SK-N-SH (cell line): Measurements from ENCODE around the gene GASK1A. TPM values are rescaled to one million over a fixed set of nuclear protein-coding genes. Genes with fewer than 3 reads are reported as not detected.

Source experiments
- CTCF ChIA-PET: fragments of 300-600, 350-600 bp; formaldehyde crosslinking; extraction: SDS; loops from one replicate; lab custom pipeline; 2021; lab: Yijun Ruan, JAX
- POLR2A ChIA-PET: fragments of 350-600 bp; sonication (Branson Sonifier 250); formaldehyde crosslinking; extraction: SDS; loops from one replicate; lab custom pipeline; 2020; ENCODE audit warnings: antibody characterized with exemption, inconsistent platforms; lab: Yijun Ruan, JAX
- DNase-seq: peaks from one replicate; pipeline ENCODE4 v3.0.0; 2012
- H2AFZ ChIP-seq: fragments of 200-600 bp; sonication (generic); 2 replicates; pipeline ENCODE4 v1.8.1; 2016; ENCODE audit warnings: antibody characterized with exemption, mild to moderate bottlenecking, low read depth
- H3F3A ChIP-seq: fragments of 200-600 bp; sonication (generic); replicated peaks from 2 replicates; pipeline ENCODE3; 2016; ENCODE audit warnings: antibody characterized with exemption, mild to moderate bottlenecking; ENCODE audit not compliant: insufficient read depth
- H3K27ac ChIP-seq, 2 experiments: fragments of 200-500 bp in 1 of 2; fragments of 200-600 bp in 1 of 2; sonication (Bioruptor generic) in 1 of 2; sonication (generic), shearing (Covaris generic) in 1 of 2; 2 replicates each; pipeline versions ENCODE4 v1.5.1 to v1.6.1; 2014 to 2016; ENCODE audit warnings: low read depth in 2 of 2, inconsistent platforms in 1 of 2, low read length in 1 of 2, mild to moderate bottlenecking in 1 of 2, mixed read lengths in 1 of 2
- H3K27me3 ChIP-seq: fragments of 200-600 bp; sonication (generic), shearing (Covaris generic); 2 replicates; pipeline ENCODE4 v1.6.1; 2016; ENCODE audit warnings: mixed run types; ENCODE audit not compliant: insufficient read depth
- H3K36me3 ChIP-seq, 2 experiments: fragments of 200-500 bp in 1 of 2; fragments of 200-600 bp in 1 of 2; sonication (Bioruptor generic) in 1 of 2; sonication (generic) in 1 of 2; replicated peaks in 1 of 2; 2 replicates each; pipeline versions ENCODE3 to v1.5.1; 2014 to 2016; ENCODE audit warnings: low read length in 1 of 2, mild to moderate bottlenecking in 1 of 2; ENCODE audit not compliant: insufficient read depth in 2 of 2, control insufficient read depth in 1 of 2
- H3K4me1 ChIP-seq, 2 experiments: fragments of 200-500 bp in 1 of 2; fragments of 200-600 bp in 1 of 2; sonication (Bioruptor generic) in 1 of 2; sonication (generic), shearing (Covaris generic) in 1 of 2; 2 replicates each; pipeline versions ENCODE4 v1.5.1 to v1.6.1; 2014 to 2016; ENCODE audit warnings: low read depth in 1 of 2, low read length in 1 of 2, mixed run types in 1 of 2; ENCODE audit not compliant: insufficient read depth in 2 of 2, control insufficient read depth in 1 of 2
- H3K4me2 ChIP-seq: fragments of 200-600 bp; sonication (generic), shearing (Covaris generic); 2 replicates; pipeline ENCODE4 v1.6.1; 2017; ENCODE audit warnings: mixed run types
- H3K4me3 ChIP-seq, 2 experiments: fragments of 200-500 bp in 1 of 2; fragments of 200-600 bp in 1 of 2; sonication (Bioruptor generic) in 1 of 2; sonication (generic), shearing (Covaris generic) in 1 of 2; 2 replicates each; pipeline versions ENCODE4 v1.5.1 to v1.8.1; 2014 to 2016; ENCODE audit warnings: low read depth in 2 of 2, inconsistent platforms in 1 of 2, low read length in 1 of 2, mild to moderate bottlenecking in 1 of 2, mixed read lengths in 1 of 2, moderate library complexity in 1 of 2
- H3K79me2 ChIP-seq: fragments of 200-600 bp; sonication (generic); 2 replicates; pipeline ENCODE4 v1.8.1; 2017; ENCODE audit warnings: mild to moderate bottlenecking; ENCODE audit not compliant: insufficient read depth
- H3K9ac ChIP-seq: fragments of 200-600 bp; sonication (generic); 2 replicates; pipeline ENCODE4 v1.6.1; 2017; ENCODE audit warnings: mixed run types
- H3K9me2 ChIP-seq: fragments of 200-600 bp; sonication (generic); 2 replicates; pipeline ENCODE4 v1.6.1; 2017; ENCODE audit warnings: mixed run types
- H3K9me3 ChIP-seq: fragments of 200-600 bp; sonication (generic); 2 replicates; pipeline ENCODE4 v1.6.1; 2017; ENCODE audit warnings: mixed run types, mild to moderate bottlenecking, moderate library complexity
- H4K20me1 ChIP-seq: fragments of 200-600 bp; sonication (generic); 2 replicates; pipeline ENCODE4 v1.6.1; 2017; ENCODE audit warnings: mild to moderate bottlenecking, mixed run types; ENCODE audit not compliant: insufficient read depth
- ELF1 ChIP-seq: IDR thresholded peaks from 2 replicates; pipeline ENCODE4 v1.4.0; 2012
- EP300 ChIP-seq, 2 experiments: IDR thresholded peaks; 2 replicates each; pipeline versions ENCODE4 v1.4.0 to v1.6.1; 2012; ENCODE audit warnings: borderline replicate concordance in 1 of 2, low read depth in 1 of 2, low read length in 1 of 2
- EZH2phosphoT487 ChIP-seq: fragments of 200-600 bp; sonication (generic); IDR thresholded peaks from 2 replicates; pipeline ENCODE4 v1.6.1; 2017; ENCODE audit warnings: low read depth, mixed run types, mild to moderate bottlenecking, antibody characterized with exemption, moderate library complexity, borderline replicate concordance
- FOXM1 ChIP-seq: IDR thresholded peaks from 2 replicates; pipeline ENCODE4 v1.4.0; 2012; ENCODE audit warnings: low read depth, mild to moderate bottlenecking
- GATA2 ChIP-seq: sonication (generic); formaldehyde crosslinking; IDR thresholded peaks from 2 replicates; pipeline ENCODE4 v1.5.0; 2020; ENCODE audit warnings: mild to moderate bottlenecking, missing genetic modification reagents
- MAX ChIP-seq: IDR thresholded peaks from 2 replicates; pipeline ENCODE4 v1.4.0; 2012; ENCODE audit warnings: low read depth
- MEF2A ChIP-seq: IDR thresholded peaks from 2 replicates; pipeline ENCODE4 v1.4.0; 2012; ENCODE audit warnings: low read depth, borderline replicate concordance
- MXI1 ChIP-seq: IDR thresholded peaks from 2 replicates; pipeline ENCODE4 v1.6.1; 2012; ENCODE audit warnings: mild to moderate bottlenecking, low read depth, low read length, improper control_type of control experiment
- NRF1 ChIP-seq: IDR thresholded peaks from 2 replicates; pipeline ENCODE4 v1.6.1; 2012; ENCODE audit warnings: low read depth, mild to moderate bottlenecking, low read length
- RAD21 ChIP-seq: IDR thresholded peaks from 2 replicates; pipeline ENCODE4 v1.6.1; 2012; ENCODE audit warnings: mild to moderate bottlenecking, low read length
- RCOR1 ChIP-seq: fragments of 150-350 bp; IDR thresholded peaks from 2 replicates; pipeline ENCODE4 v1.6.1; 2017; ENCODE audit warnings: antibody characterized with exemption, low read length
- RXRA ChIP-seq: IDR thresholded peaks from 2 replicates; pipeline ENCODE4 v1.4.0; 2012; ENCODE audit warnings: low read depth, mild to moderate bottlenecking, borderline replicate concordance
- SMC3 ChIP-seq: IDR thresholded peaks from 2 replicates; pipeline ENCODE4 v1.6.1; 2012; ENCODE audit warnings: low read depth, low read length, improper control_type of control experiment
- TAF1 ChIP-seq: IDR thresholded peaks from 2 replicates; pipeline ENCODE4 v1.6.1; 2012; ENCODE audit warnings: low read depth, mild to moderate bottlenecking, low read length, moderate library complexity, borderline replicate concordance
- YY1 ChIP-seq: IDR thresholded peaks from 2 replicates; pipeline ENCODE4 v1.4.0; 2012; ENCODE audit warnings: low read depth, mild to moderate bottlenecking
- ZBTB33 ChIP-seq: IDR thresholded peaks from 2 replicates; pipeline ENCODE4 v1.4.0; 2012; ENCODE audit warnings: low read depth, borderline replicate concordance
- WGBS: methylation state at CpG from one replicate; pipeline ENCODE4 v1.1.6; 2017; ENCODE audit warnings: low lambda C conversion rate; 5-methylcytosine and 5-hydroxymethylcytosine counted together
- polyA plus RNA-seq, 3 experiments: library from polyadenylated mRNA; depleted of rRNA; stranded (reverse); fragments of >200 nt; gene quantifications; 2 replicates each; pipeline ENCODE4 v1.2.3, GENCODE V29; 2012
- TF ChIP-seq, protein P1 (sequence below): fragments of 150-350 bp; IDR thresholded peaks from 2 replicates; pipeline ENCODE4 v1.6.1; 2017; ENCODE audit warnings: antibody characterized with exemption, low read length, low read depth, borderline replicate concordance

The GASK1A gene
- polyA plus RNA-seq, 1 of the 3 experiments (the other 2 are of a cell fraction): not detected

DNA sequence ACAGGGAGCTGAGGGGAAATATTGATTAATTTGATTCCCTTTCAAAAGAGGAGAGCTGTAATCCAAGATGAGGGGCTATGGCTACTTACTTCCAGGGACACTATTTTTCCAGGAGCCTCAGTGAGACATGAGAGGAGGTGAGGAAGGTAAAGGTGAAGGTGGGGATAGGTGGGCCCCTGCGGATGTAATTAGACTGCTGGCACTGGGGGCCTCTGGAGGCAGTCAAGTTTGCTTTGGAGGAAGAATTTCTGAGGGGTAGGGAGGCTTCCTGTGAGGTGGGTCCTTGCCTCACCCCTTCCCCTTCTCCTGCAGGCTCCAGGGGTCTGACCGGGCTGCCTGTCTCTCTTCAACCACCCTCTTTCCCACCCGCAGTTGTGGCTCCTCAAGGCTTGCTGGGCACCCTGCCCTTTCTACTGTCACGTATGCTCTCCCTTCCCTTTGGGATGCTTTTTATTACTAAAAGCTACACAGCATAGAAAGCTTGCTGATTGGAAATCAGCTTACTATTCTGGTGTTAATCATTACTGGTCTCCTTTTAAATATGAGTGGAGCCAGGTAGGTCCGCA is 22.5 kb downstream of the GASK1A start:
- Histone ChIP-seq H3K9ac (no peak overlapping the region), H3K27me3 (no peaks in the 10 kb centered on the region), H3K27ac (no peak overlapping the region)
- POLR2A ChIA-PET: no interaction called here
- TF ChIP-seq EZH2phosphoT487: no peak
- no peak for TF ChIP-seq RAD21
- TF ChIP-seq GATA2 (CRISPR knock-in tag): no peak
- no peak for TF ChIP-seq ELF1
- no peak for TF ChIP-seq MXI1
- no peak for TF ChIP-seq MAX
- no peak for TF ChIP-seq RCOR1
- TF ChIP-seq NRF1: no peak
- no peak for TF ChIP-seq EP300 (IDR thresholded peaks at IDR 0.05; ENCODE audit: borderline replicate concordance in 1 of 2, low read depth in 1 of 2, low read length in 1 of 2)
- no peak for TF ChIP-seq ZBTB33
- no peak for TF ChIP-seq FOXM1
- no peak for TF ChIP-seq YY1
- TF ChIP-seq TAF1: no peak
- TF ChIP-seq, protein P1, sequence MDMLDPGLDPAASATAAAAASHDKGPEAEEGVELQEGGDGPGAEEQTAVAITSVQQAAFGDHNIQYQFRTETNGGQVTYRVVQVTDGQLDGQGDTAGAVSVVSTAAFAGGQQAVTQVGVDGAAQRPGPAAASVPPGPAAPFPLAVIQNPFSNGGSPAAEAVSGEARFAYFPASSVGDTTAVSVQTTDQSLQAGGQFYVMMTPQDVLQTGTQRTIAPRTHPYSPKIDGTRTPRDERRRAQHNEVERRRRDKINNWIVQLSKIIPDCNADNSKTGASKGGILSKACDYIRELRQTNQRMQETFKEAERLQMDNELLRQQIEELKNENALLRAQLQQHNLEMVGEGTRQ: no peak
- no peak for TF ChIP-seq RXRA
- no peak for TF ChIP-seq SMC3
- TF ChIP-seq MEF2A: no peak
- TF ChIP-seq, all 33 proteins: peak for 0
- Histone ChIP-seq H3K79me2 (no peaks in the 10 kb centered on the region), H3K9me2 (no peaks in the 10 kb centered on the region), H4K20me1 (no peaks in the 10 kb centered on the region), H2AFZ (no peak overlapping the region), H3K9me3 (no peaks in the 10 kb centered on the region), H3F3A (no peaks in the 10 kb centered on the region), H3K4me3 (no peak overlapping the region), H3K4me1 (peaks cover 0 to 9% of the 10 kb centered on the region in 2 experiments; a peak in 1 of 4 replicates), H3K4me2 (no peak overlapping the region), H3K36me3 (no peaks in the 10 kb centered on the region)
- 60% methylated on average over 5 of the region's 5 CpGs for WGBS
- CTCF ChIA-PET: interaction anchor here (1.9 kb wide), 1 partner anchor 40 kb away, joined by 5 read pairs; no protein-coding TSS in a partner anchor
- no peak for DNase-seq
